HG02571 (cell line): Measurements from ENCODE around the gene KTN1.
A peak's percentile ranks its signal among the peaks of the same experiment; 100 is the strongest.

ENCODE experiments used
- ATAC-seq: cut with Tn5 transposase; IDR thresholded peaks from one replicate; pipeline ENCODE4 v1.9.1; 2021; ENCODE audit warnings: mild to moderate bottlenecking, moderate library complexity; ENCODE audit not compliant: unreplicated experiment

The KTN1 gene

DNA sequence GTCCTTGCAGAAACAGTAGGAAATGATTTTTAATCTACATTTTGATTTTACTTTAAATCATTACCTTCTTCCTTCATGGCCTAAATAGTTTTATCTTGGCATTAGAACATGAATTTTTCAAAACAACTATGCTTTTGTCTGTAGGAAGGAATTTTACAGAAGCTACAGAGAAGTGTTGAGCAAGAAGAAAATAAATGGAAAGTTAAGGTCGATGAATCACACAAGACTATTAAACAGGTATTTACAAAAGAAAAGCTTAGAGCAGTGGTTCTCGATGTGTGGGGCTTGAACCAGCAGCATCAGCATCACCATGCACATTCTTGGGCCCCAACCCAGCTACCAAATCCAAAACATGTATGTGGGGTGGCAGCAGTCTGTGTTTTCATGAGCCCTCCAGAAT, 91.6 kb downstream of the KTN1 start:
- ATAC-seq: no peak

DNA sequence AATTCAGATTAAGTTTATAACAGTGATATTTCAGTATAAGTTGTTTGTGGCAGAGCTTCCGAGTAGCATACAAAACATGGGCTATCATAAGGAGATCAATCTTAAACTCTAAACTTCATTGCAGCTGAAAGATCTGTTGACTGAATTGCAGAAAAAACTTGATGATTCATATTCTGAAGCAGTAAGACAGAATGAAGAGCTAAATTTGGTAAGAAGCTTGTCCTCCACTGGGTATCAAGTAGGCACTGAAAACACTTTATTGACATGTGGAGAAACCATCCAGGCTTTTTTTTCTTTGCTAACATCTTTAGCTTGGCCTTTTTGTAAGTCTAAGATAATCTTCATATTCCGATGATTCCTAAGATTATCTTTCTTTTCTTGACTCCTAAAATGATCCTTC, 93.0 kb downstream of the KTN1 start:
- no peak for ATAC-seq

- ATAC-seq: no peak
Observed at GRCh38 chr14:55681096-55681495, 101.1 kb downstream of the KTN1 start.

DNA sequence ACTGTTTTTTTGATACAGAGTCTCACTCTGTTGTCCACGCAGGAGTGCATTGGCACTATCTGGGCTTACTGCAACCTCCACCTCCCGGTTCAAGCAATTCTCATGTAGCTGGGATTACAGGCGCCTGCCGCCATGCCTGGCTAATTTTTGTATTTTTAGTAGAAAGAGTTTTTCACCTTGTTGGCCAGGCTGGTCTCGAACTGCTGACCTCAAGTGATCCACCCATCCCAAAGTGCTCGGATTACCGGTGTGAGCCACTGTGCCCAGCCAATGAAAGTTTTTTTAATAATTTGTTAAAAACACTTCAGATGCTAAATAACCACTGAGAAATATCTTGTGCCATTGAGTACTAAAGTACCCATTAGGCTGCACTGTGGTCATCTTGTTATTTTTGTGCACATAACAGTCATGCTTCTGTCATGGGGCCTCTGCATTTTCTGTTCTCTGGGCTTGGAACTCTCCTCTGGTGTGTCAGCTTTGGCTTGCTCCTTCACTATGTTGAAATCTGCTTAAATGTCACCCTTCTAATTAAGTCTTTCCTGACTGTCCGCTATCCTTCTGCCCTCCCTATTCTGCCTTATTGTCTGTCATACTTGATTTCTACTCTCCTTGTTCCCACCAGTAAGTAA, 105.1 kb downstream of the KTN1 start:
- no peak for ATAC-seq

GRCh38 chr14:55686713-55687112, 106.7 kb downstream of the KTN1 start:
- no peak for ATAC-seq

GRCh38 chr14:55688566-55688965, 108.6 kb downstream of the KTN1 start:
- no peak for ATAC-seq

GRCh38 chr14:55689981-55690871, 110.2 kb downstream of the KTN1 start:
- ATAC-seq: no peak

GRCh38 chr14:55691659-55692058, 111.7 kb downstream of the KTN1 start:
- no peak for ATAC-seq

- no peak for ATAC-seq
Observed at GRCh38 chr14:55693904-55694303, 113.9 kb downstream of the KTN1 start.

DNA sequence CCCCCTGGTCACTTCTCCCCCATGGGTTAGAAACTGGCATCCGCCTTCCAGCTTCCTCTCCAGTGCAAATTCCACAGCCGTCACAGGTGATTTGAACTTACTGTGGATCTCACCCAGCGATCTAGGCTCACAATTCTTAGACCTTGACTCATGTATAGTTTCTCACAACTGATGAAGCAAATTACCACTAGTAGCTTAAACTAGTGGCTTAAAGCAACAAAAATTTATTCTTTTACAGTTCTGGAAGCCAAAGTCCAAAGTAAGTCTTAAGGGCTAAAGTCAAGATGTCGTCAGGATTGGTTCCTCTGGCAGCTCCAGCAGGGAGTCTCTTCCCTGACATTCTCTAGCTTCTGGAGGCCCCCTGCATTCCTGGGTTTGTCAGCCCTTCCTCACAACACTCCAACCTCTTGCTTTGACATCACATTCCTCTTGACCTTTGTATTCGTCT, 117.4 kb downstream of the KTN1 start:
- no peak for ATAC-seq

GRCh38 chr14:55698051-55698450, 118.0 kb downstream of the KTN1 start:
- ATAC-seq: no peak

GRCh38 chr14:55699131-55700057, 119.4 kb downstream of the KTN1 start:
- ATAC-seq: no peak

- peak; percentile 95 for ATAC-seq
Observed at GRCh38 chr14:55701638-55702037, 121.6 kb downstream of the KTN1 start.

DNA sequence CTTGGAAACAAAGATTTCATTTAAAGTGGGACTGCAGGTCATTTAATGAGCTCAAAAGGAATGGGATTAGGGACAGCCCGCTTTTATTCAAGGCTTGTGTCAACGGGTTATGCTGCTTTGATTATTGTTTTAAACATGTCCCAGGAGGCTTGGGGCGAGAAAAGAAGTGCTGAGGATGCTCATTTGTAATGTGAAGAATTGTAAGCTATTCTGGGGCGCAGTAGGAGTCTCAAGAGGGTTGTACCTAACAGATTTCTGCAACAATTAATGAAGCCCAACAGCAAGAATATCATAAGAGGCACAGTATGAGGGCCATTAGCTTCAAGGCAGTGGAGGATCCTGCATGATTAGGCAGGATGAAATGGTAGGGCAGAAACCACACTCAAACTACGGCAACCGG, 122.5 kb downstream of the KTN1 start:
- no peak for ATAC-seq

- ATAC-seq: no peak
Observed at GRCh38 chr14:55704654-55705053, 124.6 kb downstream of the KTN1 start.

DNA sequence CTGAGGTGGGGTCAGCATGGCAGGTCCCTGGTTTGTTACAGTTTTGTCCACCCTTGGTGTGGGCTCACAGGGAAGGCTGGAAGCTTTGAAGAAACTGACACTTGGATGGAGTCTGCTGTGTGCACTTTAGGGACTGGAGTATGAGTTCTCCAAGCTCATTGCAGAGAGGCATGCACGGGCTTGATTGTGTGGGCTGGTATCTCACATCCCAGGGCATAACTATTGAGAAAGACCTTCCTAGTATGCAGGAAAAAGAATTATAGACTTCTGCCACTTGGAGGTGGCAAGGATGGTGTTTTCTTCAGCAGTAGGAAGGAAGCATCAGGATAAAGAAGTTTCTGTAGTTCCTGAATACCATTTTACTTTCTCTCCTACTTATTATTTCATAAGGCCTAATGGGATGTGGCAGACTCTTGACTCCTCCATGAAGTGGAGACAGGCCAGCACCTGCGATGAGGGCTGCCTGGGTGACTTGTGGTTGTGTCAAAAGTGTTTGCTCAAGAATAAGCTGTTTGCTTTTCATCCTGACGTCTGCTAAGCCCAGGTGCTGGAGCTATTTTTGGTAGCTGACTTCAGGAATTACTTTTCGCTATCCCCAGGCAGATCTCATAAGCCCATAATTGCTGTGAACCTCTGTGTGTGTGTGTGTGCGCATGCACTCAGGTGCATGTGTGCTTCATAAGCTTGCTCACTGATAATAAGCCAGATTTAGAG, 125.8 kb downstream of the KTN1 start:
- ATAC-seq: no peak

GRCh38 chr14:55706365-55706684, 126.3 kb downstream of the KTN1 start:
- no peak for ATAC-seq

GRCh38 chr14:55706893-55707292, 126.9 kb downstream of the KTN1 start:
- ATAC-seq: no peak

- ATAC-seq: no peak
Observed at GRCh38 chr14:55707365-55707804, 127.4 kb downstream of the KTN1 start.

GRCh38 chr14:55710506-55711041, 130.6 kb downstream of the KTN1 start:
- ATAC-seq: no peak
